Breast epithelium (tissue), 3 donors: ENCODE measurements around the gene OTOL1.

Experiments
- POLR2AphosphoS5 ChIP-seq, 3 donors: sonication (generic); formaldehyde crosslinking; IDR thresholded peaks; one replicate each; pipeline ENCODE4 v1.6.1; 2017; ENCODE audit warnings: antibody characterized with exemption in 3 of 3
- TF ChIP-seq, protein P1 (sequence below), 3 donors: fragments of 450-650 bp; IDR thresholded peaks; one replicate each; pipeline ENCODE4 v1.5.1; 2016 to 2017; ENCODE audit warnings: antibody characterized with exemption in 3 of 3, mild to moderate bottlenecking in 3 of 3, moderate library complexity in 3 of 3

DNA sequence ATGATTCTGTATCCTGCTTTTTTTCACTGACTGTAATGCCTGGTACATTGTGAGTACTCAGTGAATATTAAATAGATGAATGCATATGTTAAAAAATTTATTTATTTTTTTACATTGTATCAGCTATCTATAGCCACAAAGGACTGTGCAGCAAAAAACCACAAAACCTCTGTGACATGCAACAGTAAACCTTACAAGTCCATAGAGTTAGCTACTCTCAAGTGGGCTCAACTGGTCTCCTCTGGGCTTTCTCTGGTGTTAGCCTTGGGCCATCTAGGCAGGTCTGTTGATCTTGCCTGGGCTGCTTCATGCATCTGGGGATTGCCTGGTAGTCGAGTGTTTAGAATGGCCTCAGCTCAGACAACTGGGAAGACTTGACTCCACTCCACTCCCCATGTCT lies 35.3 kb downstream of the OTOL1 start:
- TF ChIP-seq, protein P1, sequence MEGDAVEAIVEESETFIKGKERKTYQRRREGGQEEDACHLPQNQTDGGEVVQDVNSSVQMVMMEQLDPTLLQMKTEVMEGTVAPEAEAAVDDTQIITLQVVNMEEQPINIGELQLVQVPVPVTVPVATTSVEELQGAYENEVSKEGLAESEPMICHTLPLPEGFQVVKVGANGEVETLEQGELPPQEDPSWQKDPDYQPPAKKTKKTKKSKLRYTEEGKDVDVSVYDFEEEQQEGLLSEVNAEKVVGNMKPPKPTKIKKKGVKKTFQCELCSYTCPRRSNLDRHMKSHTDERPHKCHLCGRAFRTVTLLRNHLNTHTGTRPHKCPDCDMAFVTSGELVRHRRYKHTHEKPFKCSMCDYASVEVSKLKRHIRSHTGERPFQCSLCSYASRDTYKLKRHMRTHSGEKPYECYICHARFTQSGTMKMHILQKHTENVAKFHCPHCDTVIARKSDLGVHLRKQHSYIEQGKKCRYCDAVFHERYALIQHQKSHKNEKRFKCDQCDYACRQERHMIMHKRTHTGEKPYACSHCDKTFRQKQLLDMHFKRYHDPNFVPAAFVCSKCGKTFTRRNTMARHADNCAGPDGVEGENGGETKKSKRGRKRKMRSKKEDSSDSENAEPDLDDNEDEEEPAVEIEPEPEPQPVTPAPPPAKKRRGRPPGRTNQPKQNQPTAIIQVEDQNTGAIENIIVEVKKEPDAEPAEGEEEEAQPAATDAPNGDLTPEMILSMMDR (IDR thresholded peaks at IDR 0.05) = no peak
- no peak for TF ChIP-seq POLR2AphosphoS5 (IDR thresholded peaks at IDR 0.05)
